Inflammatory macrophage (primary cell): ENCODE measurements around the gene PRRX2.

Source experiments
- DNase-seq, 2 donors: peaks; one replicate each; pipeline ENCODE4 v3.0.0-alpha.2; 2020 to 2022

The PRRX2 gene

GRCh38 chr9:129712634-129713401 is 47.4 kb downstream of the PRRX2 start:
- DNase-seq: peak; percentile 46 to 74

- peak in 1 of 2 donors; percentile 20 for DNase-seq
These were observed 47.9 kb downstream of the PRRX2 start for GRCh38 chr9:129713402-129713679.

- peak; percentile 43 to 68 for DNase-seq
These were observed 49.1 kb downstream of the PRRX2 start for GRCh38 chr9:129714511-129715061.

- DNase-seq: no peak
These were observed 50.6 kb downstream of the PRRX2 start for GRCh38 chr9:129716091-129716490.

- DNase-seq: no peak
These were observed 52.5 kb downstream of the PRRX2 start for GRCh38 chr9:129717991-129718390.

GRCh38 chr9:129718647-129719046 is 53.2 kb downstream of the PRRX2 start:
- DNase-seq: no peak

- no peak for DNase-seq
These were observed 53.7 kb downstream of the PRRX2 start for GRCh38 chr9:129719135-129719534.

GRCh38 chr9:129720181-129720864 is 54.9 kb downstream of the PRRX2 start:
- no peak for DNase-seq

GRCh38 chr9:129720865-129721545 is 55.6 kb downstream of the PRRX2 start:
- no peak for DNase-seq

GRCh38 chr9:129722913-129723312 is 57.5 kb downstream of the PRRX2 start:
- DNase-seq: no peak

GRCh38 chr9:129724456-129725190 is 59.2 kb downstream of the PRRX2 start:
- no peak for DNase-seq

- no peak for DNase-seq
These were observed 60.4 kb downstream of the PRRX2 start for GRCh38 chr9:129725795-129726251.

GRCh38 chr9:129726322-129727160 is 61.1 kb downstream of the PRRX2 start:
- peak; percentile 60 to 66 for DNase-seq

- no peak for DNase-seq
These were observed 63.3 kb downstream of the PRRX2 start for GRCh38 chr9:129728744-129729143.

GRCh38 chr9:129731477-129732085 is 66.1 kb downstream of the PRRX2 start:
- no peak for DNase-seq

GRCh38 chr9:129732100-129732499 is 66.7 kb downstream of the PRRX2 start:
- DNase-seq: no peak

GRCh38 chr9:129732946-129733631 is 67.6 kb downstream of the PRRX2 start:
- no peak for DNase-seq

GRCh38 chr9:129733632-129733953 is 68.1 kb downstream of the PRRX2 start:
- no peak for DNase-seq

- no peak for DNase-seq
These were observed 70.1 kb downstream of the PRRX2 start for GRCh38 chr9:129735546-129735945.

GRCh38 chr9:129736334-129736733 is 70.9 kb downstream of the PRRX2 start:
- no peak for DNase-seq
